GM18508 (cell line): ENCODE results near the gene OTOF.

Source experiments
- ATAC-seq: cut with Tn5 transposase; IDR thresholded peaks from one replicate; pipeline ENCODE4 v1.9.1; 2021; ENCODE audit warnings: moderate number of reproducible peaks; ENCODE audit not compliant: insufficient read depth, unreplicated experiment

OTOF gene

DNA sequence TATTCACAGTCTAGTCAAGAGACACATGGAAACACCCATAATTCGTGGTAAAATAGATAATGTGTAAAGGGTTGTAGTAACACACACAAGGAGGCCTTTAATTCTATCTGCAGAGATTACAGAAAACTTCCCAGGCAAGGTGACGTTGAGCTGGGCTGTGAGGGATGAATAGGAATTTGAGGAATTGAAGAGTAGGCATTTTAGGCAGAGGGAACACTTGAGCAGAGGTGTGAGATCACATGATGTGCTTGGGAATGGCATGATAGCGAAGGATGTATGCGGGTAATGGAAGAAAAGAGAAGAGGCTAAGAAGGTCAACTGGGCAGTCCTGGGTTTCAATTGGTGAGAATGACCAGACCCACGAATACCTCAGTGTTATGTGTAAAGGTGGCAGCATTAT is 56.0 kb downstream of the OTOF start:
- ATAC-seq = no peak

- no peak for ATAC-seq
Observed at GRCh38 chr2:26414311-26414710, 63.6 kb downstream of the OTOF start.

- ATAC-seq = no peak
Observed at GRCh38 chr2:26412091-26412673, 65.7 kb downstream of the OTOF start.

GRCh38 chr2:26411419-26411818 is 66.5 kb downstream of the OTOF start:
- no peak for ATAC-seq

DNA sequence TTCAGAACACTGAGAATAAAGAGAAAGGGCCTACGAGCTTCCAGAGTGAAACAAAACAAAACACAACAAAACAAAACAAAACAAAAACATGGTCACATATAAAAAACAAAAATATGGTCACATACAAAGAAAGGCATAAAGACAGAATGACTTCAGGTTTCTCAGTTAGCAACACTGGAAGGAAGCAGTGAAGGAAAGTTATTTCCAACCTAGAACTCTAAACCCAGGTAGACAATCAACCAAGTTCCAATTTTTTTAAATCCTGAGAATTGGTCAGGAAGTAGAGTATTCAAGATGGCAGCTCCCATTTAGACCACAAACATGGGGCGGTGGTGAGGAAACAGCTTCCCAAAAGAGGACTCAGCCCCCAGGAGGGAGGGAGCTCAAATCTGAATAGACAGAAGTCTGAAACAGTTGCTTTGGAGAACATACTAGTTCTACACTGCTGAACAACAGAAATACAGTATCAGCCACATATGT is 67.1 kb downstream of the OTOF start:
- ATAC-seq = no peak

DNA sequence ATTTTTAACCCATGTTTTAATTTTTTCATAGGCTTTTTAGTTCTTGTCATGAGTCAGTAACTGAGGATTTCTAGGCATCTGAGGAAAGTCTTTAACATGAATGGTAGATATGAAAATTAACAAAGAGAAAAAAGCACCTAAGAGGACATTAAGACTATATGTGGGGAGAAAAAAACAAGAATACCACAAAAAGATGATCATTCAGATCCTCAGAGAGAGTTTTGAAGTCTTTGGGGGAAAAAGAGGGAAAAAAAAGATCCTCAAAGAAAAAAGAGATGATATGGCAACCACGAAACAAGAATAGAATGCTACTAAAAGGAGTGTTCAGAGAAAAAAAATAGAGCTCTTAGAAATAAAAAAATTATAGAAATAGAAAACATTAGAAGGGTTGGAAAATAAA is 68.1 kb downstream of the OTOF start:
- ATAC-seq = no peak

- no peak for ATAC-seq
Observed at GRCh38 chr2:26407526-26407925, 70.4 kb downstream of the OTOF start.
